ENCODE results near the gene CHMP1B. TPM values are rescaled to one million over a fixed set of nuclear protein-coding genes. Genes with fewer than 3 reads are reported as not detected.

The CHMP1B gene
- total RNA-seq, 1 donor = 63.7 TPM

- Histone ChIP-seq H3K4me3 (ENCODE audit: insufficient read depth, low read length) (no peak overlapping the region), H3K36me3 (ENCODE audit: insufficient read depth, low read length) (no peaks in the 10 kb centered on the region), H4K20me1 (ENCODE audit: insufficient read depth, low read length) (no peaks in the 10 kb centered on the region), H3K79me2 (ENCODE audit: insufficient read depth, low read length) (no peaks in the 10 kb centered on the region), H3K4me1 (ENCODE audit: insufficient read depth, low read length) (no peaks in the 10 kb centered on the region), H3K27ac (ENCODE audit: low read depth, low read length) (no peak overlapping the region), H2AFZ (ENCODE audit: low read length) (no peak overlapping the region), H3K27me3 (ENCODE audit: insufficient read depth, low read length) (no peaks in the 10 kb centered on the region), H3K9me3 (ENCODE audit: low read depth, low read length) (no peaks in the 10 kb centered on the region), H3K4me2 (ENCODE audit: insufficient read depth, low read length) (no peak overlapping the region)
- TF ChIP-seq, protein P1, sequence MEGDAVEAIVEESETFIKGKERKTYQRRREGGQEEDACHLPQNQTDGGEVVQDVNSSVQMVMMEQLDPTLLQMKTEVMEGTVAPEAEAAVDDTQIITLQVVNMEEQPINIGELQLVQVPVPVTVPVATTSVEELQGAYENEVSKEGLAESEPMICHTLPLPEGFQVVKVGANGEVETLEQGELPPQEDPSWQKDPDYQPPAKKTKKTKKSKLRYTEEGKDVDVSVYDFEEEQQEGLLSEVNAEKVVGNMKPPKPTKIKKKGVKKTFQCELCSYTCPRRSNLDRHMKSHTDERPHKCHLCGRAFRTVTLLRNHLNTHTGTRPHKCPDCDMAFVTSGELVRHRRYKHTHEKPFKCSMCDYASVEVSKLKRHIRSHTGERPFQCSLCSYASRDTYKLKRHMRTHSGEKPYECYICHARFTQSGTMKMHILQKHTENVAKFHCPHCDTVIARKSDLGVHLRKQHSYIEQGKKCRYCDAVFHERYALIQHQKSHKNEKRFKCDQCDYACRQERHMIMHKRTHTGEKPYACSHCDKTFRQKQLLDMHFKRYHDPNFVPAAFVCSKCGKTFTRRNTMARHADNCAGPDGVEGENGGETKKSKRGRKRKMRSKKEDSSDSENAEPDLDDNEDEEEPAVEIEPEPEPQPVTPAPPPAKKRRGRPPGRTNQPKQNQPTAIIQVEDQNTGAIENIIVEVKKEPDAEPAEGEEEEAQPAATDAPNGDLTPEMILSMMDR (IDR thresholded peaks at IDR 0.05; ENCODE audit: extremely low read depth, low read depth, low read length) = no peak
- no peak for DNase-seq (ENCODE audit: insufficient read length, low spot score, missing footprints)
These were observed 17.0 kb downstream of the CHMP1B start for GRCh38 chr18:11868230-11868629.

- no peaks in the 10 kb centered on the region for H3K4me1 ChIP-seq (ENCODE audit: insufficient read depth, low read length)
- no peaks in the 10 kb centered on the region for H3K27me3 ChIP-seq (ENCODE audit: insufficient read depth, low read length)
- no peak overlapping the region for H3K4me2 ChIP-seq (ENCODE audit: insufficient read depth, low read length)
- no peak overlapping the region for H3K27ac ChIP-seq (ENCODE audit: low read depth, low read length)
- TF ChIP-seq, protein P1 (IDR thresholded peaks at IDR 0.05; ENCODE audit: extremely low read depth, low read depth, low read length) = no peak
- H2AFZ ChIP-seq (ENCODE audit: low read length) = no peak overlapping the region
- H3K79me2 ChIP-seq (ENCODE audit: insufficient read depth, low read length) = no peaks in the 10 kb centered on the region
- H3K9me3 ChIP-seq (ENCODE audit: low read depth, low read length) = no peaks in the 10 kb centered on the region
- no peaks in the 10 kb centered on the region for H3K36me3 ChIP-seq (ENCODE audit: insufficient read depth, low read length)
- DNase-seq (ENCODE audit: insufficient read length, low spot score, missing footprints) = no peak
- H4K20me1 ChIP-seq (ENCODE audit: insufficient read depth, low read length) = no peaks in the 10 kb centered on the region
- H3K4me3 ChIP-seq (ENCODE audit: insufficient read depth, low read length) = no peak overlapping the region
These were observed 20.3 kb downstream of the CHMP1B start for GRCh38 chr18:11871501-11871900.

- no peak overlapping the region for H3K4me2 ChIP-seq (ENCODE audit: insufficient read depth, low read length)
- no peaks in the 10 kb centered on the region for H3K36me3 ChIP-seq (ENCODE audit: insufficient read depth, low read length)
- DNase-seq (ENCODE audit: insufficient read length, low spot score, missing footprints) = no peak
- no peaks in the 10 kb centered on the region for H3K4me1 ChIP-seq (ENCODE audit: insufficient read depth, low read length)
- TF ChIP-seq, protein P1 (IDR thresholded peaks at IDR 0.05; ENCODE audit: extremely low read depth, low read depth, low read length) = peak; percentile 59
- no peak overlapping the region for H2AFZ ChIP-seq (ENCODE audit: low read length)
- H3K27me3 ChIP-seq (ENCODE audit: insufficient read depth, low read length) = no peaks in the 10 kb centered on the region
- no peaks in the 10 kb centered on the region for H3K79me2 ChIP-seq (ENCODE audit: insufficient read depth, low read length)
- H3K4me3 ChIP-seq (ENCODE audit: insufficient read depth, low read length) = no peak overlapping the region
- H3K9me3 ChIP-seq (ENCODE audit: low read depth, low read length) = no peaks in the 10 kb centered on the region
- no peak overlapping the region for H3K27ac ChIP-seq (ENCODE audit: low read depth, low read length)
- no peaks in the 10 kb centered on the region for H4K20me1 ChIP-seq (ENCODE audit: insufficient read depth, low read length)
These were observed 21.4 kb downstream of the CHMP1B start for GRCh38 chr18:11872479-11873136.

DNA sequence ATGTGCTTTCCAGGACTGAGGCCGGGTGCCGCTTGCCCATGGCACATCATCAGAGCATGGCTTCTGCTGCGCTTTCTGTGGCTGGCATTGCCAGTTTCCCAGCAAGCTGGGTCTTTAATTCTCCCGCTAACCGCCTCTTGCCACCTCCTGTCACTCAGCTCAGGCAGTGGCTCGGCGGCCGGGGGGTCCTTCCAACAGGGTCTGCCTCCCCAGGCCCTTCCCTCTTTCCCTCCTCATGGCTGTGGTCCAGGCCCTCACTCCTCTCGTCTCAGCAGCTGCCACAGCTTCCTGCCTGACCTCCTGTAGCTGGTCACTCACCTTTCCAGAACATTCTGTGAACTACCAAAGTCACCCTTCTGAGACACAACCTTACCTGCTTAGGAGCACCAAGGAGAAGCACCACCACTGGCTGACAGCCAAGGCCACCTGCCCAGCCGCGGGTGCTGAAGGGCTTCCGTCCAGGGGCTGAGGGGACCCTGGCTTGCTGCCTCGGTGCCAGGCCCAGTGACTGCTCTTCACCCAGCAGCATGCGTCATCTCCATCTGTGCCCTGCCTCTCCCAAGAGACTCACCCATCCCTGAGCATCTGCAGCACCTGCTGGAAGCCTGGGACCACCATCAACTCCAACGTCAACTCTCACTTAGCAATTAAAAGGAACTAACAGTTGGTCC lies 22.6 kb downstream of the CHMP1B start:
- no peaks in the 10 kb centered on the region for H3K4me1 ChIP-seq (ENCODE audit: insufficient read depth, low read length)
- H4K20me1 ChIP-seq (ENCODE audit: insufficient read depth, low read length) = no peaks in the 10 kb centered on the region
- TF ChIP-seq, protein P1 (IDR thresholded peaks at IDR 0.05; ENCODE audit: extremely low read depth, low read depth, low read length) = no peak
- no peak for DNase-seq (ENCODE audit: insufficient read length, low spot score, missing footprints)
- H3K4me2 ChIP-seq (ENCODE audit: insufficient read depth, low read length) = no peak overlapping the region
- no peaks in the 10 kb centered on the region for H3K79me2 ChIP-seq (ENCODE audit: insufficient read depth, low read length)
- H2AFZ ChIP-seq (ENCODE audit: low read length) = no peak overlapping the region
- H3K9me3 ChIP-seq (ENCODE audit: low read depth, low read length) = no peaks in the 10 kb centered on the region
- no peak overlapping the region for H3K27ac ChIP-seq (ENCODE audit: low read depth, low read length)
- no peaks in the 10 kb centered on the region for H3K27me3 ChIP-seq (ENCODE audit: insufficient read depth, low read length)
- no peak overlapping the region for H3K4me3 ChIP-seq (ENCODE audit: insufficient read depth, low read length)
- H3K36me3 ChIP-seq (ENCODE audit: insufficient read depth, low read length) = no peaks in the 10 kb centered on the region
